Lower leg skin (tissue), 3 donors: ENCODE results near the gene PLEKHA8.

ENCODE experiments used
- POLR2A ChIP-seq, 2 donors: fragments of 450-650 bp; IDR thresholded peaks; one replicate each; pipeline ENCODE4 v1.6.1; 2016 to 2017; ENCODE audit warnings: antibody characterized with exemption in 2 of 2, mild to moderate bottlenecking in 1 of 2, moderate library complexity in 1 of 2
- TF ChIP-seq, protein P1 (sequence below), 3 donors: fragments of 450-650 bp; IDR thresholded peaks; one replicate each; pipeline ENCODE4 v1.5.1; 2016; ENCODE audit warnings: antibody characterized with exemption in 3 of 3, mild to moderate bottlenecking in 3 of 3, moderate library complexity in 2 of 3

DNA sequence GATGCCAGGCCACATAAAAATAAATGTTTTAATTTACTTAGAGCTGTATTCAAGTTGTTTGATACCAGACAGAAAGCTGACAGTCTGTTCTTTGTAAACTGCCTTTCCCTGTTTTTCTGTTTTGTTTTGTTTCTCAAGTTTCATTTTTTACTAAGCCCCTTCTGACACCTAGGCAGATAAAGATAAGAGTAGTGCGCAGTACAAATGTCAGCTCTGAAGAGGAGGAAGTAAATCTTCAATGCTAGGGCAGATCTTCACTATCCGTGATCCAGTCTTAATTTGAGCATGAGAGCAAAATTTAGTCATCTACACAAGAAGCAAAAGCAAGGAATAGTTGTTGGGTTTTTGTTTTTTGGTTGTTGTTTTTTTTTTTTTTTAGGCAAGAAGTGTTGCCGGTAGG, 133.9 kb downstream of the PLEKHA8 start:
- TF ChIP-seq, protein P1, sequence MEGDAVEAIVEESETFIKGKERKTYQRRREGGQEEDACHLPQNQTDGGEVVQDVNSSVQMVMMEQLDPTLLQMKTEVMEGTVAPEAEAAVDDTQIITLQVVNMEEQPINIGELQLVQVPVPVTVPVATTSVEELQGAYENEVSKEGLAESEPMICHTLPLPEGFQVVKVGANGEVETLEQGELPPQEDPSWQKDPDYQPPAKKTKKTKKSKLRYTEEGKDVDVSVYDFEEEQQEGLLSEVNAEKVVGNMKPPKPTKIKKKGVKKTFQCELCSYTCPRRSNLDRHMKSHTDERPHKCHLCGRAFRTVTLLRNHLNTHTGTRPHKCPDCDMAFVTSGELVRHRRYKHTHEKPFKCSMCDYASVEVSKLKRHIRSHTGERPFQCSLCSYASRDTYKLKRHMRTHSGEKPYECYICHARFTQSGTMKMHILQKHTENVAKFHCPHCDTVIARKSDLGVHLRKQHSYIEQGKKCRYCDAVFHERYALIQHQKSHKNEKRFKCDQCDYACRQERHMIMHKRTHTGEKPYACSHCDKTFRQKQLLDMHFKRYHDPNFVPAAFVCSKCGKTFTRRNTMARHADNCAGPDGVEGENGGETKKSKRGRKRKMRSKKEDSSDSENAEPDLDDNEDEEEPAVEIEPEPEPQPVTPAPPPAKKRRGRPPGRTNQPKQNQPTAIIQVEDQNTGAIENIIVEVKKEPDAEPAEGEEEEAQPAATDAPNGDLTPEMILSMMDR (IDR thresholded peaks at IDR 0.05): no peak
- no peak for TF ChIP-seq POLR2A (IDR thresholded peaks at IDR 0.05)
